ENCODE results near the gene RBMS3.

RBMS3 gene

DNA sequence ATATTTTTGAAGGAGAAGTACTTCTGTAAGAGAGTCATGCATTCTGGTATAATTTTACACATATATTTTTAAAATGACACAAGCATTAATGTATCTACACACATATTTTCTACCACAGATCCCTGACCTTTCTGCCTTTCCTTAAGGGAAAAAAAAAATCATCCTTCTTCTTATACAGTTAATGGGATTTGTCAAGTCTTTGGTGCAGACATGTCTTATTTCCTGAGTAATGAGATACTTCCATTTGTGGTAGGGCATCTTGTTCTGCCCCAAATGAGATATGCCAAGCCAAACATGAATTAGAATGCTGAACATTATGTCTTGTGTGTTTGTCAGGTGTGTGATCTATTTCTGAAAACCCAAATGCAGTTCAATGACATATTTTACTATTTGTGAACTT is 329.9 kb downstream of the RBMS3 start:
- no peaks in the 10 kb centered on the region for H3K9me3 Mint-ChIP-seq
- H3K4me1 Mint-ChIP-seq = no peaks in the 10 kb centered on the region
- TF ChIP-seq, protein P1, sequence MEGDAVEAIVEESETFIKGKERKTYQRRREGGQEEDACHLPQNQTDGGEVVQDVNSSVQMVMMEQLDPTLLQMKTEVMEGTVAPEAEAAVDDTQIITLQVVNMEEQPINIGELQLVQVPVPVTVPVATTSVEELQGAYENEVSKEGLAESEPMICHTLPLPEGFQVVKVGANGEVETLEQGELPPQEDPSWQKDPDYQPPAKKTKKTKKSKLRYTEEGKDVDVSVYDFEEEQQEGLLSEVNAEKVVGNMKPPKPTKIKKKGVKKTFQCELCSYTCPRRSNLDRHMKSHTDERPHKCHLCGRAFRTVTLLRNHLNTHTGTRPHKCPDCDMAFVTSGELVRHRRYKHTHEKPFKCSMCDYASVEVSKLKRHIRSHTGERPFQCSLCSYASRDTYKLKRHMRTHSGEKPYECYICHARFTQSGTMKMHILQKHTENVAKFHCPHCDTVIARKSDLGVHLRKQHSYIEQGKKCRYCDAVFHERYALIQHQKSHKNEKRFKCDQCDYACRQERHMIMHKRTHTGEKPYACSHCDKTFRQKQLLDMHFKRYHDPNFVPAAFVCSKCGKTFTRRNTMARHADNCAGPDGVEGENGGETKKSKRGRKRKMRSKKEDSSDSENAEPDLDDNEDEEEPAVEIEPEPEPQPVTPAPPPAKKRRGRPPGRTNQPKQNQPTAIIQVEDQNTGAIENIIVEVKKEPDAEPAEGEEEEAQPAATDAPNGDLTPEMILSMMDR (IDR thresholded peaks at IDR 0.05; ENCODE audit: unreplicated experiment in 3 of 3) = no peak
- no peak overlapping the region for H3K4me3 Mint-ChIP-seq
- no peaks in the 10 kb centered on the region for H3K36me3 Mint-ChIP-seq (ENCODE audit: low read depth)
- H3K27ac Mint-ChIP-seq = no peak overlapping the region
- no peaks in the 10 kb centered on the region for H3K27me3 Mint-ChIP-seq (ENCODE audit: low read depth)

DNA sequence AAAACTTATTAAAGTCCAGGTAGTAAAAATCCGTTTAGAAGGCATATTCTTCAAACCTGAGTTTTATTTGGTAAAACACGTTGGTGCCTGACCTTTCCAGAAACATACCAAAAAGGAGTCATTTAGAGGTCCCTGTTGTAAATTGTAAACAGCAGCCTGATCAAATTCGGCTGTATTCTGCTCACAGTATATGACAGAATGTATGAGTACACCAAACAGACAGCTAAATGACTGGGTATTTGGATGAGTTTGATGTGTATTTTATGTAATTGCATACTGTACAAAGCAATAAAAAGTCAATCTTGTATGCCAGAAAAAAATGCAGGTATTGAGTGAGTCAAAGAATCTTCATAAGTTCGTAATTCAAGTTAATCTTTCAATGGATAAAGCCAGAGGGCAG is 330.4 kb downstream of the RBMS3 start:
- Mint-ChIP-seq H3K36me3 (ENCODE audit: low read depth) (no peaks in the 10 kb centered on the region), H3K27ac (no peak overlapping the region), H3K27me3 (ENCODE audit: low read depth) (no peaks in the 10 kb centered on the region), H3K4me1 (no peaks in the 10 kb centered on the region), H3K4me3 (no peak overlapping the region), H3K9me3 (no peaks in the 10 kb centered on the region)
- TF ChIP-seq, protein P1 (IDR thresholded peaks at IDR 0.05; ENCODE audit: unreplicated experiment in 3 of 3) = no peak

DNA sequence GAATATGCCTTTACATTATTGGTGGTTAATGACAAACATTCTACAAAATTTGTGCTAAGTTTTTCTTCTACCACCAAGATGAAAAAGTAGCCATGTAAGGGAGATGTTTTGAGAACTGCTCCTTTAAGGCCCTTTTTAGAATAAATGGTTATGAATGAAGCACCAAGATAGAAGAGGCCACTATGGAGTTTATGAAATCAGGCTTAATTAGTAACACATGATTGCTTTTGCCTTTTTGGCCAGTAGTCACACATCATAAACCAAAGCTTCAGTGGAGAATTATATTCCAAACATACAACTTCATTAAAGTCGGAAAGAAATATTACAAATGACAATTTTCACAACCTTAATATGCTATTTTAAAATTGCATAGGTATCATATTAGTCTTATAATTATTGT is 331.7 kb downstream of the RBMS3 start:
- no peak overlapping the region for H3K4me3 Mint-ChIP-seq
- TF ChIP-seq, protein P1 (IDR thresholded peaks at IDR 0.05; ENCODE audit: unreplicated experiment in 3 of 3) = no peak
- no peak overlapping the region for H3K27ac Mint-ChIP-seq
- H3K36me3 Mint-ChIP-seq (ENCODE audit: low read depth) = no peaks in the 10 kb centered on the region
- no peaks in the 10 kb centered on the region for H3K4me1 Mint-ChIP-seq
- no peaks in the 10 kb centered on the region for H3K27me3 Mint-ChIP-seq (ENCODE audit: low read depth)
- no peaks in the 10 kb centered on the region for H3K9me3 Mint-ChIP-seq

- no peak overlapping the region for H3K27ac Mint-ChIP-seq
- H3K27me3 Mint-ChIP-seq (ENCODE audit: low read depth) = no peaks in the 10 kb centered on the region
- TF ChIP-seq, protein P1 (IDR thresholded peaks at IDR 0.05; ENCODE audit: unreplicated experiment in 3 of 3) = no peak
- no peaks in the 10 kb centered on the region for H3K9me3 Mint-ChIP-seq
- no peaks in the 10 kb centered on the region for H3K4me1 Mint-ChIP-seq
- H3K36me3 Mint-ChIP-seq (ENCODE audit: low read depth) = no peaks in the 10 kb centered on the region
- H3K4me3 Mint-ChIP-seq = no peak overlapping the region
These were observed 334.1 kb downstream of the RBMS3 start for GRCh38 chr3:29614954-29615353.

GRCh38 chr3:29618395-29619282 is 337.8 kb downstream of the RBMS3 start:
- Mint-ChIP-seq H3K4me3 (no peak overlapping the region), H3K36me3 (ENCODE audit: low read depth) (no peaks in the 10 kb centered on the region), H3K27me3 (ENCODE audit: low read depth) (no peaks in the 10 kb centered on the region), H3K9me3 (no peaks in the 10 kb centered on the region), H3K27ac (no peak overlapping the region), H3K4me1 (no peaks in the 10 kb centered on the region)
- TF ChIP-seq, protein P1 (IDR thresholded peaks at IDR 0.05; ENCODE audit: unreplicated experiment in 3 of 3) = no peak

DNA sequence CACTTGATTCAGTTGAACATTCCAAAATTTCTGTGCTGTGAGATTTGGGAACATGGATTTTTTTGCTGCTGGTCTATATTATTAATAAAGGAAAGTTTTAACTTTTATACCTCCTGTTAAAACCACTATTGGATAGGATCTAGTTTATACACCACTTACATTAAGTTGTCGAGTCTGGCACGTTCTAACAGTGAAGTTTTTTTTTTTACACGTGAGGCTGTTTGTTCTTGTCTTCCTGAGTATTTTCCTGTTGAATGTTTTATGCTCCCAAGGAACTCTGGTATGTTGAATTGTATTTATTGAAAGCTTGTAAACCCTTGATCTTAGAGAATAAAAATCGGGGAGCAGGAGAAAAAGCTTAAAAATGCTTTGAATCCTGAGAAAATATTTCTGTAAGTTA is 338.8 kb downstream of the RBMS3 start:
- H3K4me3 Mint-ChIP-seq = no peak overlapping the region
- no peak overlapping the region for H3K27ac Mint-ChIP-seq
- H3K36me3 Mint-ChIP-seq (ENCODE audit: low read depth) = no peaks in the 10 kb centered on the region
- H3K27me3 Mint-ChIP-seq (ENCODE audit: low read depth) = no peaks in the 10 kb centered on the region
- H3K9me3 Mint-ChIP-seq = no peaks in the 10 kb centered on the region
- TF ChIP-seq, protein P1 (IDR thresholded peaks at IDR 0.05; ENCODE audit: unreplicated experiment in 3 of 3) = no peak
- H3K4me1 Mint-ChIP-seq = no peaks in the 10 kb centered on the region
